GM19328 (cell line): Measurements from ENCODE around the gene EFNA2.

Experiments used
- ATAC-seq: cut with Tn5 transposase; IDR thresholded peaks from one replicate; pipeline ENCODE4 v1.9.1; 2021; ENCODE audit warnings: mild to moderate bottlenecking, moderate library complexity; ENCODE audit not compliant: unreplicated experiment

EFNA2 gene

DNA sequence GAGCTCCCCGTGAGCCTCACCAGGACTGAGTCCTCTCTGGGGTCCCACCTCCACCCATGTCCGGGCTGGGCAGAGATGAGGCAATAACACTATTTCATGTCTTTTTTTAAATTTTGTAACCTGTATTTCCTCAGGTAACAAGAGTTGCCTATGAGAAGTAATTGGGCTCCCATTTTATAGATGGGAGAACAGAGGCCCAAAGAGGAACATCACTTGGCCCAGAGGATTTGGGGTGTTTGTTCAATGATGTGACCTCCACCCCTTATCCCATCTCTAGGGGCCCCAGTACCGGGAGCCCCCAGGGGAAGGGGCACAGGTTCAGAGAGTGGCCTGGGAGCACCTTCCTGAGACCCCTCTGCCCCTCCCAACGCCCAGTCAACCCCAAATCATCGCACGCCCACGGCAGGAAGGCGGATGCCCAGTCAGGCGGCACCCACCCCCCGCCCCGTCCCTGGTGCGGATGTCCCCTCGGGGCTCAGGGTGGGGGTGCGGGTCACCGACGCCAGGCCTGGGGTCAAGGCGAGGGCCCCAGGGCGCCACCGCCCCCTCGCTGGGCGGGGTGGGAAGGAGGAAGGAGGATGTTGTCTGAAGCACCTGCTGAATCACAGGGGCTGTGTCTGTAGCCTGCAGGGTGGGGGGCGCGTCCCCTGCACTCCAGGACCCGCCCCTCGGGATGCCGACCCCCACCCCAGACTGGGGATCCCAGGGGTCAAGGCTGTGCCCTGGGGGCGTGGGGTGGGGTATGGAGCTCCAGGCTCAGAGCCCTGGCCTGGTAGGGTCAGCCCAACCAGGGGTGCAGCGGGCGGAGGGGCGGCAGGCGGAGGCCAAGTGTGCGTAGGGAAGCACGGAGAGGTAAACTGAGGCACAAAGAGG, 25.6 kb upstream of the EFNA2 start:
- ATAC-seq, result peak; percentile 7

DNA sequence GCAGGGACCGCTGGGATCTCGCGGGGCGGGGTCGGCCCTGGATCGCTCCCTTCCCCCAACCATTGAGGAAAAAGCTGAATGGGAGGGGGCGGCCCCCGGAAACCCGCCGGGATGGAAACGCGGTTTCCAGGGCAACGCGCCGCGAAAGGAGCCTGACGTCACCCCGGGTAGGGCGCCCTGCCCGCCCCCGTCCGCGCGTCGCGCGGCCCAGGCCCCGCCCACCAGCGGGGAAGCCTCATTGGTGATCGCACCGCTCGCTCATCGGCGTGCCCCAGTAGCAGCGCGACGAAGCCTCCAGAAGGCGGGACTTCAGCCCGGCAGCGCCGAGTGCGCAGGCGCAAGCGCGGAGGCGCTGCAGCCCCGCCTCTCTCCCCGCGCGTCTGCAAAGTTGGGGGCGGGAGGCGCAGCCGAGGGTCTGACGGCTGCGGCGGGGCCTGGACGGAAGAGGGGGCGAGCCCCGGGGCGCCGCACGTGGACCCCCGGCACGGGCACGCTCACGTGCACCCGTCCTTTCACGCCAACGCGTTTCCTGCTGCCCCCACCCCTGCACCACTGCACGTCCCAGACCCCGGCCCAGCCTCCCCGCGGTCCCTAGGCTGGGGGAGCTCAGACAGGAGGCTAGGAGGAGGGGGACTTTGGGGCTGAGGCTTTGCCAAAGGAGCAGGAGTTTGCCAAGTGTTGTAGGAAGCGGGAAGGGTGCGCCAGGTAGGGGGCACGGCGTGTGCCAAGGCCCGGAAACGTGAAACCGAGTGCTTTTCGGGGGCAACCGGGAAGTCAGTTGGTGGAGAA, 24.7 kb upstream of the EFNA2 start:
- ATAC-seq, result peak; percentile 58

DNA sequence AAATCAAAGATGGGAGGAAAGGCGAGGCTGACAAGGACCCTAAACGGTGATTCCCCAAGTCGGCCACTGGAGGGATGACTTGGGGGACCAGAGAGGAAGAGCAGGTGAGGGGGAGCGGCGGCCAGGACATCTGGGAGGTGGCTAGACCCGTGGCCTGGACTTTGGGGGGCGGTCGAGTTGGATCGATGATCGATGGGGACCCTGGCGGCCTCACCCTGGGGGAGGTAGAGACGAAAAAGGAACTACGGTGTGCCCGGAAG, 24.2 kb upstream of the EFNA2 start:
- ATAC-seq, result no peak

DNA sequence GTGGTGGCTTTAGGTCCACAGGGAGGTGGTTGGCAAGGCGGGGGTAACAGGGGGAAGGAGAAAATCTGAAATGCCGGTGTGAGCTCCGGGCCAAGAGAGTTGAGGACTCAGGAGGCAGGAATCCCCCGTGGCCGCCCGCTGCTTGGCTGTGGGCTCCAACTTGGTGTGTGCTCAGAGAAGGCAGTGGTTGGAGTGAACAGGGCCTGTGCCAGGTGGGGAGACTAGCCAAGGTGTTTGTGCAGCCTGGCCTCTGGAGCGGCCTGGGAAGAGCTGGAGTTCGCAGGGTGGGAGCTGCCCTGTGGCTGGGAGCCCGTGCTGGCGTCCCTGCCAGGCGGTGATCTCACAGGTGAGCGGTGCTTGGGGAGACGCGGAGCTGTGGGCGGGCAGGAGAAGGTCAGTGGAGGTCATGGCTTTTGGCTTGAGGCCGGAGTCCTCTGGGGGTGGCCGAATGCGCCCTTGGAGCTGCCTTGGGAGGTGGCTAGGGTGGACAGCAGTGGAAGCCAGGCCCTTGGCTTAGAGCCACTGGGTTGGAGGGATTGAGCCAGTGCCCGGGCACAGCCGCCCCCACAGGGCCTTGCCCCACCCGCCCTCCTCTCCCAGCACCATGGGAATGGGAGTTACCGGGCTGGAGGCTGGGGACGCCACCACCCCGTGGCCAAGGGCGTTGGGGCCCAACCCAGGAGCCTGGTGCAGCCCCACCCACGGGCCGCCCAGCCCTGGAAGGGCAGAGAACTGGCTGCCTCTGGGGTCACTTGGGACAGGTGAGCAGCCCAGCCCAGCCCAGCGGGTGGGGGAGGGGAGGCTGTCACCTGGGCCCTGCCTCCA, 23.7 kb upstream of the EFNA2 start:
- no peak for ATAC-seq

DNA sequence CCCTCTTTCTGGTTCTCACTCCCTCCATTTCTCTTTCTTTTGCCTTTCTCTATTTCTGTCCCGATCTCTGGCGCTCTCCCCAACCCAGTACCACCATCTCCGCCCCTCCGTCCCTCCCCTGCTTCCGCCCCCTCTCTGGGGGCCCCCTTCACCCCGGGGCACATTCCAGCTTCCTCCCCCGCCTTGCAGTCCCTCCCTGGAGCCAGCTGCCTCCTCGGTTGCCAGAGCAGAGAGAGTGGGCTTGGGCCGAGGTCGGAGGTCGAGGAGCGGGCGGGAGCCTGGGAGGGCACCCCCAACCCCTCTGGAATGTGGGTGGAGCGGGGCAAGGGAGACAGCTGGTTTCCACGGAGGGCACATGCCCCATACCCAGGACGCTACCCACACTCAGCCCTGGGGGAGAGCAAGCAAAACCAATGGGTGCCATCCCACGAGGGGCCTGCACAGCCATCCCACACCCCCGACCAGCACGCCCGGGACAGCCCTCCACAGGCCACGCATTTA, 23.0 kb upstream of the EFNA2 start:
- no peak for ATAC-seq

DNA sequence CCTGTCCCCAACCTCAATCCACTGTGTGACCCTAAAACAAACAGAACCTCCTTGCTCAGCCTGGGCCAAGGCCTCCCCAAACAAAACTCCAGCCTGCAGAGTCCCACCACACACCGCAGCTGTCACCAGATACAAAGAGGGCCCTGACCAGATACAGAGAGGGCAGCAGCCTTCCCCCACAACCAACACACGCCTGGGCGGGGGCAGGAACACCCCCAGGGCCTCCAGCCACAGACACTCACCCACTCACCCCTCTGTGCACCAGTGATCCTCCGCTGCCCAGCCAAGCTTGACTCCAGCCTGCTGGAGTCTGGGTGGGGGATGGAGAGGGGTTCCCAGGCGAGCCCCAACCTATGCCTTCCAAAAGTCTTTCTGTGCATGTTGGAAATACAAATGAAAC, 22.5 kb upstream of the EFNA2 start:
- no peak for ATAC-seq

DNA sequence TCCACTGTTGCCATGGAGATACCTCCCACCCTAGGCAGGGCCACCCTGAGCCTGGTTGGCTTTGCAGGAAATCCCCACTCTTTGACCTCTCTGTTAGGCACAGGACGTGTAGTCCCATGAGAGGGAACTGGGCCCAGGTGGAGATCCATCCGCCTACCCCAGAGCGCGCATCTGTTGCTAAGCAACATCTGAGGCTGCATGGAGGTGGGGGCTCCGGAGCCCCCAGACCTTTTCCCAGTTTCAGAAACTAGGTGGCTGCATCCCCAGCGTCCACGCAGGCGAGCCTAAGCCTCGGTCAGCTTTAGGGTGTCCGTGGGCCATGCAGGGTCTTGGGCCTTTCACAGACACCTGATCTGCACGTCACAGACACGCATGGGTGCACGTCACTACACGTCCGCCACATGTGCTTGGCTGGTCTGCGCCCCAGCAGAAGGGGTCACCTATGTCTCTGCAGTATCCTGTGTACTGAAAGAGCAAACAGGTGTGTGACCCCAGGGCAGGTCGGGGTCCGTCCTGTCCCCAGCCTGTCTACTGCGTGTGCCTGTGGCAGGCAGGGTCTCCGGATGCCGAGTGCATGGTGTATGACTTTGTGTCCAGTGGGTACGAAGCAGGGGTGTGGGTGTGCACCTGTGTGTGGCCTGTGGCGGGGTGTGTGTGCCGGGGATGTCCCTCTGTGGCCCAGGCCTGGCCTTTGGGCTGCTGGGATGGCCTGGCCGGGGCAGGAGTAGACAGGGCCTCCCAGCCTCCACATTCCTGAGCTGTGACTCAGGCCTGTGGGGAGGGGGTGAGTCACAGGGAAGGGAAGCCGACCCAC, 20.7 kb upstream of the EFNA2 start:
- no peak for ATAC-seq

DNA sequence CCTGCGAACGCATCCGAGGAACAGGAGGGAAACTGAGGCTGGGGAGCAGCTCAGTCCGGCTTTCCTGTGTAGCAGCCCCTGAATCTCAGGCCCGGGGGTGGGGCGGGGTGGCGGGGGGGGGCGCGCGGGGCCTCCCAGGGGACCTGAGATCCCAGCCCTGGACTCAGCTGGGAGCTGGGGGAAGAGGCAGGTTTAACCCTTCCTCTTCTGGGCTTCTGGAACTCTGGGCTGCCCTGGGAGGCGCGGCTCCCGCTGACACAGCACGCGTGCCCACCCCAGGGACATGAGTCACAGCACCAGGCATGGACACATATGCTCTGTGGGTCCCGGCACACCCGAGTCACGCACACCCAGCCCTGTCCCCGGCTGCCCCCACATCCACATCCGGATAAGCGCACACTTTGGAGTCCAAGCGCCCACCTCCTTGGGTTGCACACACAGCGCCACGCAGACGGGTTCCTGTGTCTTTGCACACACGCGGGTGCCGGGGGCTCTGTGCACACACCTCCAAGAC, 20.0 kb upstream of the EFNA2 start:
- ATAC-seq, result no peak

DNA sequence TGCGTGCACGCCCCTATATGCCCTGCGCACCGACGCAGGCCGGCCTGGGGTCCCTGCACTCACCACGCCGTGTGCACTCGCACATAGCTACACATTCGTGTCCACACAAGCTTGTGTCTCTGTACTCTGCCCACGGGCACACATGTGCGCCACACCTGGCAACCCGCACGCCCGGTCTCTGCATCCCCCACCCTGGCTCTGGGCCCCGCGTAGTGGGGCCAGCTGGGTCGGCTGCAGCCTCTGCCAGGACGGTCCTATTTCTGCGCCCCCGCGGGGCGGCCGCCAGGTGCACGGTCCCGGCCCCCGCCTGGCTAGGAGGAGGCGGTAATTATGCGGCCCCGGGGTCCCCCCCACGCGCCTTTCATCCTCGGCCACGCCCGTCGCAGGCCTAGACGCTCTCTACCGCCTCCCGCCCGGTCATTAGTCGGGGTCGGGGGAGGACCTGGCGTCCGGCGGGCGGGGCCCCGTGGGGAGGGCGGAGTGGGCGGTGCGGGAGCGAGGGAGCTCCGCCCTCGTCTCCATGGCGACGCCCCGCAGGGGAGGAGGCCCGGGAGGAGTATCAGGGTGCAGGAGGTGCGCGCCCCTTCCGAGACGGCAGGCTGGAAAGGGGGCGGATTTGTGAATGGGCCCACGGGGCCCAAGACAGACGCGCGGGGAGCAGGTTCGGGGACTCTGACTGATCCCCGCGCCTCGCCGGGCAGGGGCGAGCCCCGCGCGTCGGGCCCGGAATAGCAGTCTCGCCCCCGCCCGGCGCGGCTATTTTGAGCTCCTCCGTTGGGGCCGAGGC, 19.4 kb upstream of the EFNA2 start:
- ATAC-seq, result peak; percentile 24

DNA sequence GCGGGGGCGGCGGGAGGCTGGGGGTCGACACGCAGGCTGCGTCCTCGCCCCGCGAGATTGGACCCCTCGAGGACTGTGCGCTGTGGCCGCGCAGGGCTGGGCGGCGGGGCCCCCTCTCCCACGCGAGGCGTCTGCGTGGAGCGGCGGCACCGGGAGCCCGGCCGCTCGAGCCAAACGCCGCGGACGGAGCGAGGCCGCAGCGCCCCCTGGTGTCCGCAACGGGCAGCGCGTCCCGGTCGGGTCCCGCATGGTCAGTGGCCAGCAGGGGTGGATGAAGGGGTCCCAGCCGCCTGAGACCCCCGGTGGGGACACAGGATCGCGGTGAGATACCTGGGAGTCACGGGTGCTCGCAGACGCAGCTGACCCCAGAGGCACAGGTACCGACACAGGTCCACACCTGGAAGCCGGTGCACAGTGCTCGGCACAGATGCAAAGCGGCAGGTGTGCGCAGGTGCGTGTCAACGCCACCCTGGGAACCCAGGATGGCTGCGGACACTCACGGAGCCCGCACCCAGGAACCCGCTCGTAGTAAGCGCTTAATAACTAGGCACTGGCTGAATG, 18.7 kb upstream of the EFNA2 start:
- ATAC-seq, result peak; percentile 11

DNA sequence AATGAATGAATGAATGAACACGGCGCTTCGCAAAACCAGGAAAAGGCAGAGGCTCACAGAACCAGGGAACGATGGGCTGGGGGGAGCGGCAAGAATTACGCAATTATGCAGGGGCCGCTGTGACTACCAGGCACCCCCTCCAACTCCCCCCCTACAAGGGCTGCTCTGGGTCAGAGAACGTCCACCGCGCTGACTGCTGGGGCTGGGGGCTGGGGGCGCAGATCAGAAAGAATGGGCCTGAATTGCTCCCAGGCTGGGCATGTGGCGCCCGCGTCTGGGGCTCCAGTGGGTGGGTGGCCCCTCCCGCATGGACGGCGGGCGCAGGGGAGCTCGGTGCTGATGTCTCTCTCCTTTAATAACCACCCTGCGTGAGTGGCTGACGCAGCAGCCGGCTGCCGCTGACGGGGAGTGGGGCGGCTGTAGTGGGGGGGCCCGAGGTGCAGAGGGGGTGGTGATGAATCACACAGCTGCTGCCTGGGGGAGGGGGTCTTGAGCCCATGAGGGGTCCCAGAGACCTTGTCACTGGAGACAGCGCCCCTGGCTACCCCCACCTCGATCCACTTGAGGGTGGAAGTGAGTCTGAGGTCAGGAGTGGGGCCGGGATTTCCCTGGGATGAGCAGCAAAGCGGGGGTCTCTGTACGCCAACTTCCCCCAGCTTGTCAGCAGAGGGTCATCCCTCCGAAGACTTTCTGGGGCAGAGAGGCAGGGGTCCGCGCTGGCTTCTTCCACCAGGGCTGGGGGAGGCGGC, 18.0 kb upstream of the EFNA2 start:
- ATAC-seq, result no peak

DNA sequence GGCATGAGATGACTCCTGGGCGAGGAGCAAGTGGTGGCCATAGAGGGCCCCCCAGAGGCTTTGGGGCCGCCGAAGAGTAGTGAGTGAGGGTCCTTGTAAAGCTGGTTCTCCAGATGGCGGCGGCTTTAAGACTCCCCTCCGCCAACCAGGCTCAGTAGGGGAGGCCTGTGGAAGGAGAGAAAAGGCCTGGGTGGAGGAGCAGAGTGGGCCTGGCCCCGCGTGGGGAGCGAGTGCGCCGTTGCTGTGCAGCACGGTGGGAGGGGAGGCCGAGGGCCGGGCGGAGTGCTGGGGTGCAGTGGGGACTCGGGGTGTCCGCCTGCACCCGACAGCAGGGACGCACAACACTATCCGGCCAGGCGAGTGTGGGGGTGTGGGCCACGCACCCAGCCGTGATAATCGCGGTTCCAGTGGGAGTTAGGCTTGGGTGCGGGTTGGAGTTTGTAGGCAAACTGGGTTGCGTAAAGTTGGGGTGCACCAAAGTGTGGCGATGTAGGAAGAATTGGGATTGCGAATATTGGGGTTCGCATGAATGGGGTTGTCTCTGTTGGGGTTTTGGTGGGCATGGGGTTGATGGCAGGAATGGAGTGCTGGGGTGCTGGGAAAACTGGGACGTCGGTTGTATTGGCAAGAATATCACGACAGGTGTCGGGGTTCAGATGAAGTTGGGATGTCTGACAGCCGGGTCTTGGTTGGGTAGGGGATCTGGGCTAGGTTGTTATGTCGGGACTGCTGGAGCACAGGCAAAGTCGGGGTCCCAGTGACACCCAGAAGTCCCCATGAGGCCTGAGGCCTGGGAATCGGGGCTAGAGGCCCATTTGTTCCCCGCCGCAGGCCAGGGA, 17.2 kb upstream of the EFNA2 start:
- no peak for ATAC-seq

DNA sequence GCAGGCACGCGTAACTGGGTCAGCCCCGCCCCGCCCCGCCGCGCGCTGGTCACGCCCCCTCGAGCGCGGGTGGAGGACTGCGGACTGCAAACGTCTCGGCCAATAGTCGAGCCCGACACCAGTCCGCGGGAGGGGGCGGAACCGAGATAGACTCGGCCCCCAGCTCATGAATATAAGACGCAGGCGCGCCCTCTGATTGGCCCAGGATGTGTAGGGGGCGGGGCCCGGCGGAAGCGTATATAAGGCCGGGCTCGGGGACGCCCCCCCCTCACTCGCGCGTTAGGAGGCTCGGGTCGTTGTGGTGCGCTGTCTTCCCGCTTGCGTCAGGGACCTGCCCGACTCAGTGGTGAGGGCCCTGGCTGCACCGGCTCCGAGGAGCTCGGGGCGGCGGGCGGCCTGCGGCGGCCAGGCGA, 16.6 kb upstream of the EFNA2 start, which contains the start of gene CIRBP:
Gene CIRBP, plus strand, starts transcription at position 268 of the 413 bp plus-strand sequence. CDS start 1,602 bp downstream, outside the sequence.
- ATAC-seq, result peak; percentile 44

DNA sequence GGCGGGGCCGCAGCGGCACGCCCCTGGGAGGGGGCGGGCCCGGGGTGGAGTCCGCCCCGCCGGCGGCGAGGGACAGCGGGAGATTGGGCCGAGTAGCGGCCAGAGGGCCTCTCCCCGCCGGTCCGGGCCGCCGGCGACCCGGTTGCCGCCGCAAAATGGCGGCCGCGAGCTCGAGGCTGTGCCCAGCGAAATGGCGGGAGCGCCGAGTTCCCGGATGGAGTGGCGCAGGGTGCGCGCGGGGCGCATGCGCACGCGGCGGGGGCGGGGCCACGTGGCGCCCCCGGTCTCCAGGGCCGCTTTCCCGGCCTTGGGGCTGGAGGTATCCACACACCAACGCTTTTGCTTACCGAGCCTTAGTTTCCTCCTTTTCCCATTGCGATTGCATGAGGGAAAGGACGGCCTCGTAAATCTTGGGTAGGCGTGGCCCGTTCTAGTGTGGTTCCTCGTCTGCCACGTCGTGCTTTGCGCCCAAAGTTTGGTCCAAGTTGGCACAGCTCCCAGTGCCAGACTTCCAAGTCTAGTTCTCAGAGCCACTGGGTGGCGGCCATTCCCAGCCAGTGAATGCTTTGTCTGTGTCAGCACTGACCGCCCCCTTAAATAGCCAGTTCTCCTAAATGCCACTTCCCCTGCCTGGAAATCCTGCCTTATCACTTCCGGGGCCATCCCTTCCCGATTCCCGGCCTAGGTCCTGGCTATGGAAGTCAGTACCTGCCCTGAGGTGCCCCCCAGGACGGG, 16.0 kb upstream of the EFNA2 start:
- ATAC-seq, result peak; percentile 30

DNA sequence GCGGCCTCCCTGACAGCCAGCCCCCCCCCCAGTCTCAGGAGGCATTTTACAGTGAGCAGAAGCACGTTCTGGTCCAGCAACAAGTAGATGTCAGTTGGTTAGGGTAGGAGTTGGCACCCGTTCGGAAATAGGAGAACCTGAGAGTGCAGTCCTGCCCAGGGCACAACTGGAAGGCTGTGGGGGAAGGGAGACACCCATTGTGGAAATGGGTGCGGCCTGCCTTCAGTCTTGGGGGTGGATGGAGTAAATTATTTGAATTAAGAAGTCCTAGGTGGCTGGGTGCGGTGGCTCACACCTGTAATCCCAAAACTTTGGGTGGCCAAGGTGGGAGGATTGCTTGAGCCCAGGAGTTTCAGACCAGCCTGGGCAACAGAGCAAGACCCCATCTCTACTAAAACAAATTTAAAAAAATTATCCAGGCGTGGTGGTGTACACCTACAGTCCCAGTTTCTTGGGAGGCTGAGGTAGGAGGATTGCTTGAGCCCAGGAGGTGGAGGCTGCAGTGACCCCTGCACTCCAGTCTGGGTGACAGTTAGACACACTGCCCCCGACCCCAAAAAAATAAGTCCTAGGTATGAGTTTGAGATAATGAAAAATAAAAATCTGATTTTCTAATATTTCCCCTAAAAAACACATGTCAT, 15.3 kb upstream of the EFNA2 start:
- ATAC-seq, result no peak

DNA sequence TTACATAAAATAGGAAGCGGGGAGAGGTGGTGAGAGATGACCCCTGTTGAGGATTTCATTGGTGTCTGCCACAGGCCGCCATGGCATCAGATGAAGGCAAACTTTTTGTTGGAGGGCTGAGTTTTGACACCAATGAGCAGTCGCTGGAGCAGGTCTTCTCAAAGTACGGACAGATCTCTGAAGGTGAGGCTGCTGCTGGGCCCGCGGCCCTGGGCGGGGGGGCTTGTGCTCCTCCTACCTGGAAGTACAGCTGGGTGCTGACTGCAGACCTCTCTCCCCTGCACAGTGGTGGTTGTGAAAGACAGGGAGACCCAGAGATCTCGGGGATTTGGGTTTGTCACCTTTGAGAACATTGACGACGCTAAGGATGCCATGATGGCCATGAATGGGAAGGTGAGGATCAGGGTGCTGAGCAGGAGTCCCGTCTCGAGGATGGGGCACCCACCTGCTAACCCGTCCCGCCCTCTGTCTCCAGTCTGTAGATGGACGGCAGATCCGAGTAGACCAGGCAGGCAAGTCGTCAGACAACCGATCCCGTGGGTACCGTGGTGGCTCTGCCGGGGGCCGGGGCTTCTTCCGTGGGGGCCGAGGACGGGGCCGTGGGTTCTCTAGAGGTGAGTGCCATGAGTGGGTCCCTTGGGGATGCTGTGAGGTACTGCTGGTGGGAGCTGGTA, 14.7 kb upstream of the EFNA2 start:
- no peak for ATAC-seq
